HepG2 (cell line): ENCODE measurements around the gene HACE1. TPM values are rescaled to one million over a fixed set of nuclear protein-coding genes. Genes with fewer than 3 reads are reported as not detected.

Source experiments
- ATF4 ChIP-seq, 2 experiments: fragments of 450-650 bp in 1 of 2; sonication (generic) in 1 of 2; formaldehyde crosslinking; IDR thresholded peaks; 2 replicates each; pipeline versions ENCODE4 v1.5.0 to v1.8.0; 2020 to 2022; ENCODE audit warnings: mild to moderate bottlenecking in 1 of 2, missing genetic modification reagents in 1 of 2
- BHLHE40 ChIP-seq: IDR thresholded peaks from 2 replicates; pipeline ENCODE4 v1.6.1; 2011; ENCODE audit warnings: low read length, improper control_type of control experiment
- E2F2 ChIP-seq: sonication (generic); formaldehyde crosslinking; IDR thresholded peaks from 2 replicates; pipeline ENCODE4 v1.4.0; 2020; ENCODE audit warnings: missing genetic modification reagents, borderline replicate concordance
- FOXA3 ChIP-seq: IDR thresholded peaks from 2 replicates; pipeline ENCODE4 v1.6.1; 2016; ENCODE audit warnings: missing genetic modification reagents, missing compliant biosample characterization
- HOMEZ ChIP-seq: IDR thresholded peaks from 2 replicates; pipeline ENCODE4 v1.6.1; 2016; ENCODE audit warnings: low read depth
- KLF16 ChIP-seq, 2 experiments: sonication (generic) in 1 of 2; formaldehyde crosslinking in 1 of 2; IDR thresholded peaks; 2 replicates each; pipeline versions ENCODE4 v1.6.1 to v1.8.0; 2016 to 2023; ENCODE audit warnings: missing genetic modification reagents in 2 of 2, missing compliant biosample characterization in 1 of 2
- NFATC3 ChIP-seq: sonication (generic); formaldehyde crosslinking; IDR thresholded peaks from 2 replicates; pipeline ENCODE4 v1.5.1; 2020; ENCODE audit warnings: mild to moderate bottlenecking, missing genetic modification reagents
- NFYC ChIP-seq: IDR thresholded peaks from 2 replicates; pipeline ENCODE4 v1.6.1; 2016; ENCODE audit warnings: missing genetic modification reagents, missing compliant biosample characterization
- NR2F1 ChIP-seq, 2 experiments: fragments of 450-650 bp in 1 of 2; formaldehyde crosslinking in 1 of 2; IDR thresholded peaks; 2 replicates each; pipeline versions ENCODE4 v1.5.0 to v1.6.1; 2016 to 2020; ENCODE audit warnings: mild to moderate bottlenecking in 1 of 2, missing compliant biosample characterization in 1 of 2, missing genetic modification reagents in 1 of 2, moderate library complexity in 1 of 2
- ZNF281 ChIP-seq: sonication (generic); formaldehyde crosslinking; IDR thresholded peaks from 2 replicates; pipeline ENCODE4 v1.4.0; 2020; ENCODE audit warnings: missing genetic modification reagents, borderline replicate concordance
- ZSCAN9 ChIP-seq: IDR thresholded peaks from 2 replicates; pipeline ENCODE4 v1.6.1; 2016; ENCODE audit warnings: borderline replicate concordance
- polyA plus RNA-seq, 8 experiments: library from polyadenylated mRNA; depleted of rRNA in 3 of 8; stranded (reverse) in 7 of 8; unstranded in 1 of 8; fragments of >200 nt; fragmentation: Illumina TruSeq in 4 of 8; extraction: Trizol in 4 of 8; gene quantifications; 2 replicates each; pipeline versions ENCODE4 v1.2.1 to v1.2.3, GENCODE V29; 2011 to 2016; ENCODE audit warnings: low read depth in 4 of 8, missing spikeins in 1 of 8, mixed read lengths in 1 of 8; ENCODE audit not compliant: insufficient read depth in 1 of 8
- total RNA-seq, 5 experiments: library from RNA; depleted of rRNA; stranded (reverse); fragments of >200 nt; fragmentation: Illumina TruSeq; extraction: Trizol; gene quantifications; 2 replicates each; pipeline ENCODE4 v1.2.3, GENCODE V29; 2016; ENCODE audit warnings: low read depth in 1 of 5

Gene HACE1
- total and polyA plus RNA-seq, 2 of the 13 experiments (the other 11 are each of a cell fraction or from before 2014, with no cell fraction given) = 8.9 to 11.4 TPM

- TF ChIP-seq NR2F1 (CRISPR knock-in tag; IDR thresholded peaks at IDR 0.05) (peak in 1 of 2 experiments; percentile 55; a peak in 1 of 4 replicates), NFATC3 (no peak), FOXA3 (CRISPR knock-in tag) (peak; percentile 89), ZSCAN9 (CRISPR knock-in tag) (0 out of 2 replicates have a peak, but pooled peaks have one; percentile 45), ATF4 (CRISPR knock-in tag; IDR thresholded peaks at IDR 0.05) (peak in 1 of 2 experiments; percentile 49; a peak in 1 of 4 replicates), HOMEZ (CRISPR knock-in tag) (peak; percentile 17; the same call in 1 of the 2 replicates), ZNF281 (CRISPR knock-in tag) (peak; percentile 27; the same call in 1 of the 2 replicates), NFYC (CRISPR knock-in tag) (no peak), E2F2 (CRISPR knock-in tag) (no peak), KLF16 (CRISPR knock-in tag; IDR thresholded peaks at IDR 0.05) (0 out of 4 replicates have a peak, but pooled peaks of 1 of the 2 experiments have one; percentile 38), BHLHE40 (peak; percentile 93)
These were observed 148.3 kb downstream of the HACE1 start (continued) for GRCh38 chr6:104711371-104711770.
